Progenitor cell of endocrine pancreas (in vitro differentiated cells): Measurements from ENCODE around the gene RPAP3. TPM values are rescaled to one million over a fixed set of nuclear protein-coding genes. Genes with fewer than 3 reads are reported as not detected.

Experiments used
- DNase-seq: peaks from one replicate; pipeline ENCODE4 v3.0.0; 2021; ENCODE audit warnings: low spot score; ENCODE audit not compliant: unreplicated experiment
- H3K27ac Mint-ChIP-seq: 2 replicates; pipeline ENCODE4 v1.8.0; 2021; ENCODE audit warnings: mild to moderate bottlenecking, moderate library complexity, mixed read lengths
- H3K27me3 Mint-ChIP-seq: 2 replicates; pipeline ENCODE4 v1.8.0; 2021; ENCODE audit warnings: mixed read lengths
- H3K36me3 Mint-ChIP-seq: 2 replicates; pipeline ENCODE4 v1.8.0; 2022; ENCODE audit warnings: mixed read lengths; ENCODE audit not compliant: insufficient read depth
- H3K4me1 Mint-ChIP-seq: 2 replicates; pipeline ENCODE4 v1.8.0; 2021; ENCODE audit warnings: low read depth, mixed read lengths
- H3K4me3 Mint-ChIP-seq: 2 replicates; pipeline ENCODE4 v1.8.0; 2021; ENCODE audit warnings: low read depth, mild to moderate bottlenecking, moderate library complexity, mixed read lengths
- H3K9me3 Mint-ChIP-seq: 2 replicates; pipeline ENCODE4 v1.8.0; 2021; ENCODE audit warnings: low read depth, mixed read lengths
- total RNA-seq: library from RNA; stranded (reverse); gene quantifications from 2 replicates; pipeline ENCODE4 v1.2.1, GENCODE V29; 2021
- TF ChIP-seq, protein P1 (sequence below): fragments of 200-600 bp; sonication (generic); IDR thresholded peaks from one replicate; pipeline ENCODE4 v1.5.0; 2021; ENCODE audit warnings: antibody characterized with exemption, mild to moderate bottlenecking; ENCODE audit not compliant: unreplicated experiment

The RPAP3 gene
- total RNA-seq, 1 donor from 2014 or later, result 36.4 TPM

- peaks cover 9% of the 10 kb centered on the region for H3K27me3 Mint-ChIP-seq
- no peak for DNase-seq
- H3K36me3 Mint-ChIP-seq, result no peaks in the 10 kb centered on the region
- no peak overlapping the region for H3K27ac Mint-ChIP-seq
- H3K4me3 Mint-ChIP-seq, result no peak overlapping the region
- TF ChIP-seq, protein P1, sequence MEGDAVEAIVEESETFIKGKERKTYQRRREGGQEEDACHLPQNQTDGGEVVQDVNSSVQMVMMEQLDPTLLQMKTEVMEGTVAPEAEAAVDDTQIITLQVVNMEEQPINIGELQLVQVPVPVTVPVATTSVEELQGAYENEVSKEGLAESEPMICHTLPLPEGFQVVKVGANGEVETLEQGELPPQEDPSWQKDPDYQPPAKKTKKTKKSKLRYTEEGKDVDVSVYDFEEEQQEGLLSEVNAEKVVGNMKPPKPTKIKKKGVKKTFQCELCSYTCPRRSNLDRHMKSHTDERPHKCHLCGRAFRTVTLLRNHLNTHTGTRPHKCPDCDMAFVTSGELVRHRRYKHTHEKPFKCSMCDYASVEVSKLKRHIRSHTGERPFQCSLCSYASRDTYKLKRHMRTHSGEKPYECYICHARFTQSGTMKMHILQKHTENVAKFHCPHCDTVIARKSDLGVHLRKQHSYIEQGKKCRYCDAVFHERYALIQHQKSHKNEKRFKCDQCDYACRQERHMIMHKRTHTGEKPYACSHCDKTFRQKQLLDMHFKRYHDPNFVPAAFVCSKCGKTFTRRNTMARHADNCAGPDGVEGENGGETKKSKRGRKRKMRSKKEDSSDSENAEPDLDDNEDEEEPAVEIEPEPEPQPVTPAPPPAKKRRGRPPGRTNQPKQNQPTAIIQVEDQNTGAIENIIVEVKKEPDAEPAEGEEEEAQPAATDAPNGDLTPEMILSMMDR, result no peak
- H3K4me1 Mint-ChIP-seq, result peaks cover 8% of the 10 kb centered on the region
- no peaks in the 10 kb centered on the region for H3K9me3 Mint-ChIP-seq
Observed at GRCh38 chr12:47714826-47715386, 9.1 kb upstream of the RPAP3 start.

- DNase-seq, result no peak
- Mint-ChIP-seq H3K27ac (no peak overlapping the region), H3K36me3 (no peaks in the 10 kb centered on the region), H3K4me3 (no peak overlapping the region), H3K9me3 (no peaks in the 10 kb centered on the region), H3K4me1 (peaks cover 4% of the 10 kb centered on the region), H3K27me3 (peaks cover 9% of the 10 kb centered on the region)
- TF ChIP-seq, protein P1, result no peak
Observed at GRCh38 chr12:47712171-47712570, 6.3 kb upstream of the RPAP3 start.

DNA sequence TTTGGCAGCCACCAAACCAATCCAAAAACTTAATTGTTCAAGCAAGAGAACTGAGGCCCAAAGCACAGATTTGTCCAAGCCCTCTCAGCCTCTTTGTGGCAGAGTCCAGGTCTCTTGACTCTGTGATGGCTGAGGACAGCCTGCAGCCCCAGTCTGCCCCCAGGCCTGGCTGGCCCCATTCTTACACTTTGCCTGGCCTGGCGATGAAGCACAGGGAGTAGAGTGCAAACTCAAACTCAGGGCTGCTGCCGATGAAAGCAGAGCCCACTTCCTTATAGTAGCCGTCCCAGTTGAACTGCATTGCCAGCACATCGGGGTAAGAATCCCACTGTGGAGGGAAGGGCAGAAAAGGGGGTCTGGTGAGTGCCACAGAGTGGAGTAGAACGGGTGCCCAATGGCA lies 5.6 kb upstream of the RPAP3 start:
- H3K27ac Mint-ChIP-seq, result no peak overlapping the region
- H3K4me3 Mint-ChIP-seq, result no peak overlapping the region
- H3K36me3 Mint-ChIP-seq, result no peaks in the 10 kb centered on the region
- TF ChIP-seq, protein P1, result no peak
- H3K9me3 Mint-ChIP-seq, result no peaks in the 10 kb centered on the region
- H3K27me3 Mint-ChIP-seq, result peaks cover 9% of the 10 kb centered on the region
- peaks cover 8% of the 10 kb centered on the region for H3K4me1 Mint-ChIP-seq
- DNase-seq, result no peak

GRCh38 chr12:47710278-47710677 lies 4.4 kb upstream of the RPAP3 start:
- DNase-seq, result no peak
- Mint-ChIP-seq H3K27ac (no peak overlapping the region), H3K27me3 (peaks cover 7% of the 10 kb centered on the region), H3K4me1 (peaks cover 11% of the 10 kb centered on the region), H3K36me3 (no peaks in the 10 kb centered on the region), H3K9me3 (no peaks in the 10 kb centered on the region), H3K4me3 (no peak overlapping the region)
- TF ChIP-seq, protein P1, result no peak

DNA sequence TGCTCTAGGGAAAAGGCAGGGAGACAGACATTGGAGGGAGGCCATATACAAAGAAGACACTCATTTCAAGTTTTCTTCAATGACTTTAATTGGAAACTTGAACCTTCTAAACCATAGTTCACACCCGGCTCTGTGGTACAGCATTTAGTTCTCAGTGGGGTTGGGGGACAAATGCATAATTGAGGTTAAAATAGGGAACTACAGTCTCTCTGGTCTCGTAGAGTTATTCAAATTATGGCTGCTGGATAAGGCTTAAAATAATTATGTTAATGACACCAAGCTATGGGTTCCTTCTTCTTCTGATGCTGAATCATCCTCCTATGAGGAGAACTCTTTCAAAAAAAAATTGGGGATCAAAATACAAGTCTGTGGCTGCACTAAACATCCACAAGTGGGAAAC lies 3.8 kb upstream of the RPAP3 start:
- Mint-ChIP-seq H3K36me3 (no peaks in the 10 kb centered on the region), H3K4me3 (no peak overlapping the region), H3K27me3 (peaks cover 5% of the 10 kb centered on the region), H3K27ac (no peak overlapping the region), H3K9me3 (no peaks in the 10 kb centered on the region), H3K4me1 (peaks cover 16% of the 10 kb centered on the region)
- TF ChIP-seq, protein P1, result no peak
- DNase-seq, result no peak
